ENCODE results near the gene CLPTM1. TPM values are rescaled to one million over a fixed set of nuclear protein-coding genes. Genes with fewer than 3 reads are reported as not detected.

CLPTM1 gene
- total RNA-seq, 4 donors from 2014 or later = 65.3 to 94.6 (median 79.8) TPM

GRCh38 chr19:44984005-44984404, 28.8 kb downstream of the CLPTM1 start:
- no peak for DNase-seq
- no peak for TF ChIP-seq CTCF (IDR thresholded peaks at IDR 0.05)
- no peak for TF ChIP-seq POLR2AphosphoS5 (IDR thresholded peaks at IDR 0.05)
- no peak for TF ChIP-seq EP300 (IDR thresholded peaks at IDR 0.05; ENCODE audit: low read depth)
- no peak for TF ChIP-seq POLR2A (IDR thresholded peaks at IDR 0.05)
- Histone ChIP-seq H3K9me3 (no peaks in the 10 kb centered on the region), H3K36me3 (peaks cover 0 to 26% (median 10%) of the 10 kb centered on the region in 4 donors), H3K27me3 (no peaks in the 10 kb centered on the region), H3K4me1 (no peaks in the 10 kb centered on the region), H3K4me3 (no peak overlapping the region), H3K27ac (no peak overlapping the region)
- 89 to 100% methylated on average over 2 to 9 of the region's 9 CpGs for WGBS, 2 donors (ENCODE audit: low coverage in 1 of 2)
- in situ Hi-C loops (cut with MboI; ENCODE audit: low pct_ligation_motif_present in 1 of 4, low pct_unique_long_range_greater_than_20kb in 1 of 4, low sequenced_read_pairs in 3 of 4) (loop anchor here in 2 of 4 donors (5.0 to 10.0 kb wide), 2 partner anchors 81 to 83 kb away; no protein-coding TSS in a partner anchor), intact Hi-C loops (cut with DNase I; ENCODE audit: low total_unique reads) (no loop called here)

GRCh38 chr19:44985445-44985844, 30.3 kb downstream of the CLPTM1 start:
- peaks cover 0 to 17% (median 3%) of the 10 kb centered on the region in 4 donors for H3K36me3 ChIP-seq
- no peak overlapping the region for H3K27ac ChIP-seq
- no peaks in the 10 kb centered on the region for H3K4me1 ChIP-seq
- H3K9me3 ChIP-seq = no peaks in the 10 kb centered on the region
- no peaks in the 10 kb centered on the region for H3K27me3 ChIP-seq
- TF ChIP-seq POLR2A (IDR thresholded peaks at IDR 0.05) (no peak), POLR2AphosphoS5 (IDR thresholded peaks at IDR 0.05) (no peak), CTCF (IDR thresholded peaks at IDR 0.05) (no peak), EP300 (IDR thresholded peaks at IDR 0.05; ENCODE audit: low read depth) (no peak)
- no peak overlapping the region for H3K4me3 ChIP-seq
- intact Hi-C loops (cut with DNase I; ENCODE audit: low total_unique reads) (no loop called here), in situ Hi-C loops (cut with MboI; ENCODE audit: low pct_ligation_motif_present in 1 of 4, low pct_unique_long_range_greater_than_20kb in 1 of 4, low sequenced_read_pairs in 3 of 4) (loop anchor here in 1 of 4 donors (10.0 kb wide), 1 partner anchor 79 kb away; no protein-coding TSS in a partner anchor)
- 86% methylated on average over 4 of the region's 4 CpGs; no CpG with 5 or more reads in 1 of the 2 donors for WGBS, 2 donors (ENCODE audit: low coverage in 1 of 2)
- no peak for DNase-seq

- intact Hi-C loops (cut with DNase I; ENCODE audit: low total_unique reads) = no loop called here
- no peak overlapping the region for H3K27ac ChIP-seq
- H3K36me3 ChIP-seq = peaks cover 0 to 14% (median 6%) of the 10 kb centered on the region in 4 donors
- no peak for DNase-seq
- TF ChIP-seq EP300 (IDR thresholded peaks at IDR 0.05; ENCODE audit: low read depth) (no peak), POLR2AphosphoS5 (IDR thresholded peaks at IDR 0.05) (no peak), CTCF (IDR thresholded peaks at IDR 0.05) (no peak), POLR2A (IDR thresholded peaks at IDR 0.05) (no peak)
- no peaks in the 10 kb centered on the region for H3K4me1 ChIP-seq
- H3K27me3 ChIP-seq = no peaks in the 10 kb centered on the region
- WGBS, 2 donors (ENCODE audit: low coverage in 1 of 2) = 87 to 91% methylated on average over 1 to 7 of the region's 7 CpGs
- no peaks in the 10 kb centered on the region for H3K9me3 ChIP-seq
- in situ Hi-C loops (cut with MboI; ENCODE audit: low pct_ligation_motif_present in 1 of 4, low pct_unique_long_range_greater_than_20kb in 1 of 4, low sequenced_read_pairs in 3 of 4) = loop anchor here in 1 of 4 donors (10.0 kb wide), 1 partner anchor 78 kb away; no protein-coding TSS in a partner anchor
- H3K4me3 ChIP-seq = no peak overlapping the region
Observed at GRCh38 chr19:44986389-44986788, 31.2 kb downstream of the CLPTM1 start.

- H3K4me3 ChIP-seq = no peak overlapping the region
- 85 to 89% methylated on average over 7 to 20 of the region's 20 CpGs for WGBS, 2 donors (ENCODE audit: low coverage in 1 of 2)
- H3K27me3 ChIP-seq = no peaks in the 10 kb centered on the region
- no peaks in the 10 kb centered on the region for H3K4me1 ChIP-seq
- H3K36me3 ChIP-seq = peaks cover 0 to 15% (median 5%) of the 10 kb centered on the region in 4 donors
- DNase-seq = no peak
- no peak for TF ChIP-seq POLR2A (IDR thresholded peaks at IDR 0.05)
- TF ChIP-seq EP300 (IDR thresholded peaks at IDR 0.05; ENCODE audit: low read depth) = no peak
- TF ChIP-seq POLR2AphosphoS5 (IDR thresholded peaks at IDR 0.05) = no peak
- no peak for TF ChIP-seq CTCF (IDR thresholded peaks at IDR 0.05)
- in situ Hi-C loops (cut with MboI; ENCODE audit: low pct_ligation_motif_present in 1 of 4, low pct_unique_long_range_greater_than_20kb in 1 of 4, low sequenced_read_pairs in 3 of 4) (loop anchor here in 1 of 4 donors (10.0 kb wide), 1 partner anchor 78 kb away; no protein-coding TSS in a partner anchor), intact Hi-C loops (cut with DNase I; ENCODE audit: low total_unique reads) (no loop called here)
- H3K27ac ChIP-seq = no peak overlapping the region
- H3K9me3 ChIP-seq = no peaks in the 10 kb centered on the region
Observed at GRCh38 chr19:44987148-44987675, 32.0 kb downstream of the CLPTM1 start.

Measured in transverse colon (tissue), 4 donors.